ENCODE data around the gene PDE11A. TPM values are rescaled to one million over a fixed set of nuclear protein-coding genes. Genes with fewer than 3 reads are reported as not detected.
A peak's percentile ranks its signal among the peaks of the same experiment; 100 is the strongest.

The PDE11A gene
- polyA plus RNA-seq, 1 experiment = 0.53 TPM

- no peak overlapping the region for H3K4me3 ChIP-seq (ENCODE audit: low read depth, low read length)
- no peak for TF ChIP-seq CTCF (IDR thresholded peaks at IDR 0.05; ENCODE audit: insufficient read depth, low read depth, low read length)
- H3K27me3 ChIP-seq (ENCODE audit: control insufficient read depth, insufficient read depth, low read length) = peaks cover 8% of the 10 kb centered on the region
- no peaks in the 10 kb centered on the region for H3K36me3 ChIP-seq (ENCODE audit: control insufficient read depth, insufficient read depth, low read length)
- DNase-seq (ENCODE audit: low read depth) = peak; percentile 13
- CTCF ChIA-PET = interaction anchor here (0.6 kb wide), 1 partner anchor 14 kb away, joined by 7 read pairs; no protein-coding TSS in a partner anchor
- POLR2A ChIA-PET = no interaction called here
These were observed 474.0 kb downstream of the PDE11A start for GRCh38 chr2:177598326-177599138.

GRCh38 chr2:177597759-177598158 is 474.8 kb downstream of the PDE11A start:
- TF ChIP-seq CTCF (IDR thresholded peaks at IDR 0.05; ENCODE audit: insufficient read depth, low read depth, low read length) = no peak
- POLR2A ChIA-PET = no interaction called here
- Histone ChIP-seq H3K4me3 (ENCODE audit: low read depth, low read length) (no peak overlapping the region), H3K36me3 (ENCODE audit: control insufficient read depth, insufficient read depth, low read length) (no peaks in the 10 kb centered on the region), H3K27me3 (ENCODE audit: control insufficient read depth, insufficient read depth, low read length) (peaks cover 8% of the 10 kb centered on the region)
- CTCF ChIA-PET = interaction anchor here (0.6 kb wide), 1 partner anchor 13 kb away, joined by 7 read pairs; no protein-coding TSS in a partner anchor
- DNase-seq (ENCODE audit: low read depth) = no peak

GRCh38 chr2:177596866-177597265 is 475.7 kb downstream of the PDE11A start:
- no peak for DNase-seq (ENCODE audit: low read depth)
- CTCF ChIA-PET = interaction anchor here (0.6 kb wide), 1 partner anchor 267 kb away, joined by 3 read pairs; no protein-coding TSS in a partner anchor
- POLR2A ChIA-PET = no interaction called here
- Histone ChIP-seq H3K27me3 (ENCODE audit: control insufficient read depth, insufficient read depth, low read length) (peaks cover 8% of the 10 kb centered on the region), H3K4me3 (ENCODE audit: low read depth, low read length) (no peak overlapping the region), H3K36me3 (ENCODE audit: control insufficient read depth, insufficient read depth, low read length) (no peaks in the 10 kb centered on the region)
- TF ChIP-seq CTCF (IDR thresholded peaks at IDR 0.05; ENCODE audit: insufficient read depth, low read depth, low read length) = no peak

- CTCF ChIA-PET = interaction anchor here (0.7 kb wide), 1 partner anchor 9 kb away, joined by 3 read pairs; no protein-coding TSS in a partner anchor
- TF ChIP-seq CTCF (IDR thresholded peaks at IDR 0.05; ENCODE audit: insufficient read depth, low read depth, low read length) = no peak
- POLR2A ChIA-PET = no interaction called here
- Histone ChIP-seq H3K4me3 (ENCODE audit: low read depth, low read length) (no peak overlapping the region), H3K27me3 (ENCODE audit: control insufficient read depth, insufficient read depth, low read length) (peaks cover 8% of the 10 kb centered on the region), H3K36me3 (ENCODE audit: control insufficient read depth, insufficient read depth, low read length) (no peaks in the 10 kb centered on the region)
- DNase-seq (ENCODE audit: low read depth) = no peak
These were observed 477.3 kb downstream of the PDE11A start for GRCh38 chr2:177595126-177595845.

GRCh38 chr2:177593402-177593801 is 479.2 kb downstream of the PDE11A start:
- H3K4me3 ChIP-seq (ENCODE audit: low read depth, low read length) = no peak overlapping the region
- TF ChIP-seq CTCF (IDR thresholded peaks at IDR 0.05; ENCODE audit: insufficient read depth, low read depth, low read length) = no peak
- DNase-seq (ENCODE audit: low read depth) = no peak
- CTCF ChIA-PET = no interaction called here
- POLR2A ChIA-PET = no interaction called here
- no peaks in the 10 kb centered on the region for H3K36me3 ChIP-seq (ENCODE audit: control insufficient read depth, insufficient read depth, low read length)
- peaks cover 1% of the 10 kb centered on the region; the same call in 1 of the 2 replicates for H3K27me3 ChIP-seq (ENCODE audit: control insufficient read depth, insufficient read depth, low read length)

All from BJ (cell line).